Measurements from ENCODE around the gene NINL. TPM values are rescaled to one million over a fixed set of nuclear protein-coding genes. Genes with fewer than 3 reads are reported as not detected.
"Not testable (repeated sequence)": the region's sequence is repeated elsewhere in the genome, so short reads cannot be mapped to it uniquely, and the experiment has no call there.

NINL gene
- total RNA-seq, 4 donors from 2014 or later = 18.3 to 37.8 (median 23.5) TPM

- no peak for TF ChIP-seq CTCF (IDR thresholded peaks at IDR 0.05)
- no peak for TF ChIP-seq POLR2A (IDR thresholded peaks at IDR 0.05)
- no peak for DNase-seq
- Histone ChIP-seq H3K4me3 (replicated peaks in 1 of 3) (no peak overlapping the region), H3K27ac (no peak overlapping the region), H3K9me3 (no peaks in the 10 kb centered on the region), H3K4me1 (peaks cover 11 to 25% of the 10 kb centered on the region in 2 donors), H3K36me3 (peaks cover 0 to 4% of the 10 kb centered on the region in 2 donors), H3K27me3 (no peaks in the 10 kb centered on the region)
- intact Hi-C loops (cut with DNase I) = no loop called here
- 94 to 96% methylated on average over 3 of the region's 3 CpGs for WGBS, 2 donors
Observed at GRCh38 chr20:25619514-25619913, 34.2 kb upstream of the NINL start.

GRCh38 chr20:25608774-25609173, 23.4 kb upstream of the NINL start:
- H3K4me1 ChIP-seq = no peaks in the 10 kb centered on the region
- no peak for DNase-seq
- H3K36me3 ChIP-seq = no peaks in the 10 kb centered on the region
- WGBS, 2 donors = 73 to 77% methylated on average over 3 of the region's 3 CpGs
- no peak overlapping the region for H3K27ac ChIP-seq
- intact Hi-C loops (cut with DNase I) = no loop called here
- no peak overlapping the region for H3K4me3 ChIP-seq (replicated peaks in 1 of 3)
- H3K9me3 ChIP-seq = no peaks in the 10 kb centered on the region
- no peaks in the 10 kb centered on the region for H3K27me3 ChIP-seq
- TF ChIP-seq CTCF (IDR thresholded peaks at IDR 0.05) = no peak
- no peak for TF ChIP-seq POLR2A (IDR thresholded peaks at IDR 0.05)

GRCh38 chr20:25606094-25606695, 20.9 kb upstream of the NINL start:
- Histone ChIP-seq H3K4me3 (replicated peaks in 1 of 3) (no peak overlapping the region), H3K27me3 (no peaks in the 10 kb centered on the region), H3K9me3 (no peaks in the 10 kb centered on the region), H3K36me3 (no peaks in the 10 kb centered on the region), H3K27ac (no peak overlapping the region), H3K4me1 (no peaks in the 10 kb centered on the region)
- TF ChIP-seq POLR2A (IDR thresholded peaks at IDR 0.05) = no peak
- TF ChIP-seq CTCF (IDR thresholded peaks at IDR 0.05) = no peak
- 85 to 90% methylated on average over 1 of the region's 1 CpG for WGBS, 2 donors
- no peak for DNase-seq
- intact Hi-C loops (cut with DNase I) = no loop called here

- no peaks in the 10 kb centered on the region for H3K36me3 ChIP-seq
- H3K4me1 ChIP-seq = peaks cover 0 to 6% of the 10 kb centered on the region in 2 donors
- no peak overlapping the region for H3K27ac ChIP-seq
- DNase-seq = no peak
- 87 to 88% methylated on average over 7 of the region's 7 CpGs for WGBS, 2 donors
- no peaks in the 10 kb centered on the region for H3K27me3 ChIP-seq
- TF ChIP-seq CTCF (IDR thresholded peaks at IDR 0.05) = no peak
- no peak overlapping the region for H3K4me3 ChIP-seq (replicated peaks in 1 of 3)
- H3K9me3 ChIP-seq = no peaks in the 10 kb centered on the region
- intact Hi-C loops (cut with DNase I) = no loop called here
Observed at GRCh38 chr20:25605148-25605547, 19.8 kb upstream of the NINL start.

- no peak for DNase-seq
- H3K36me3 ChIP-seq = no peaks in the 10 kb centered on the region
- intact Hi-C loops (cut with DNase I) = no loop called here
- no peak overlapping the region for H3K27ac ChIP-seq
- H3K4me3 ChIP-seq (replicated peaks in 1 of 3) = no peak overlapping the region
- WGBS, 2 donors = 88 to 93% methylated on average over 9 of the region's 9 CpGs
- H3K9me3 ChIP-seq = no peaks in the 10 kb centered on the region
- peaks cover 0 to 6% of the 10 kb centered on the region in 2 donors for H3K4me1 ChIP-seq
- no peak for TF ChIP-seq CTCF (IDR thresholded peaks at IDR 0.05)
- TF ChIP-seq POLR2A (IDR thresholded peaks at IDR 0.05) = no peak
- H3K27me3 ChIP-seq = no peaks in the 10 kb centered on the region
Observed at GRCh38 chr20:25604611-25605010, 19.3 kb upstream of the NINL start.

GRCh38 chr20:25602914-25603309, 17.6 kb upstream of the NINL start:
- H3K4me3 ChIP-seq (replicated peaks in 1 of 3); DNase-seq; H3K4me1 ChIP-seq; intact Hi-C loops (cut with DNase I); H3K9me3 ChIP-seq; H3K27ac ChIP-seq; H3K36me3 ChIP-seq; H3K27me3 ChIP-seq: not testable (repeated sequence)
- 82 to 83% methylated on average over 2 to 3 of the region's 9 CpGs for WGBS, 2 donors

GRCh38 chr20:25602191-25602913, 17.0 kb upstream of the NINL start:
- H3K27ac ChIP-seq; H3K4me3 ChIP-seq (replicated peaks in 1 of 3); H3K9me3 ChIP-seq; DNase-seq; H3K4me1 ChIP-seq; H3K36me3 ChIP-seq; H3K27me3 ChIP-seq; intact Hi-C loops (cut with DNase I): not testable (repeated sequence)
- WGBS, 2 donors = 94% methylated on average over 10 to 13 of the region's 39 CpGs
